NOMO-1 treated with dmso at 0.1 percent for 144 hours (cell line): Measurements from ENCODE around the gene SRBD1.

Source experiments
- DNase-seq: peaks from one replicate; lab custom pipeline; 2025; ENCODE audit not compliant: unreplicated experiment; lab: John Stamatoyannopoulos, UW

The SRBD1 gene

DNA sequence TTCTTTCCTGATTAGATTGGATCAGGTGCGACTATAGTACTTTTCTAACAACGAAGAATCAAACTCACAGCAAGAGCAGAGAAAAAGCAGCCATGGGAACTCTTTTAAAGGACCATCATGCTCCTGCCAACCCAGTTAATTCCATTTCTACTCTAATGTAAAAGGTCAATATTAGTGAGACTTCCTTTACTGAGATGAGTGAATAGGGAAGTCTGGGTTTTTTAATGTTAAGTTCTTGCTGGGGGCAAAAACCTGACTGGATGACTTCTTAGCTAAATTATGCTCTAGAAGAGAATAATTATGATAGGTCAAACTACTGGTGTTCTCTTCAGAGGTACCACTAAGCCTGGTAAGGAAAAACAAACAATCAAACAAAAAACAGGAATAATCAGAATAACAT lies 8.4 kb downstream of the SRBD1 start:
- no peak for DNase-seq

DNA sequence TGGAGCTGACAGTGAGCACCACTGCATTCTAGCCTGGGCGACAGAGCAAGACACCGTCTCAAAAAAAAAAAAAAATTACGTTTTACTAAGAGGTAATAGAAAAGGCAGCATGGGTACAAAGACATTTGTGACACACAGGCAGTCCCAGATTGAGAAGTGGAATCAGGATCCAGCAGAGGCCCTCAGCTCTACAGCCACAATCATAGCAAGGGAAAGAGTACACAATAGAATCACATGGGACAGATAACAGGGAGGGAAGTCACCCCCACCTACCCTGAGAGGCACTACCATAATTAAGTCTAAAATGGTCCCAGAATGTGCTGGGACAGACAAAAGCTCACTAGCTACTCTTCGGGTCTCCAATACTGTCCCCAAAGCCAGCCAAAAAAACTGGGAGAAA lies 12.5 kb downstream of the SRBD1 start:
- no peak for DNase-seq

GRCh38 chr2:45596761-45597160 lies 14.3 kb downstream of the SRBD1 start:
- no peak for DNase-seq

GRCh38 chr2:45595721-45596435 lies 15.2 kb downstream of the SRBD1 start:
- DNase-seq: no peak

- DNase-seq: no peak
Measured at GRCh38 chr2:45591073-45591472, 20.0 kb downstream of the SRBD1 start.

DNA sequence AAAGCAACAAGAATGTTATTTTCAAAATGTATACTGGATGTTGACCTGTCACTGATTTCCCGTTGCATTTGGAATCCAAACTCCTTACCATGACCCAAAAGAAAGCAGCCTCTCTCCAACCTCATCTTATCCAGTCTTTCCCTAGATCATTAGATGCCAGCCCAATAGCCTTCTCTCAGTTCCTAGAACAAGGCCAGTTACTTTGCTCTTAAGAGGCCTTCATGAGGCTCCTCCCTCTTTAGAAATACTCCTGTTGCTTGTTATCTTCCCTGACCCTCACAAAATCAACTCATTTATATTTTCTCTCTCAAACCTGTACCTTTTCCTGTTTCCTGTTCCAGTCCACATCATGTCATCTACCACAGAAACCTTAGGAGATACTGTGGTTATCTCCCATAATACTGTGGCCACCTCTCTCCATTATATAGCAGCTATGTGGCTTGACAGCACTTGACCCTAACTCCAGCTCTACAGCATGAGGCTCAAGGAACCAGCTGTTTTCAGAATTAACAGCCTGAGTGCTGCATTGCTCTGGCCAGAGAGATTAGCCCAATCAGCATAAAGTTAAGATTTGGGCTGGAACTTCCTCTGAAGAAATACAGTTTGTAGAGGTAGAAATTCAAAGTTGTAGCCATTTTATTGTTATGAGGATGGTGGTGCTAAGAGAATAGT lies 22.8 kb downstream of the SRBD1 start:
- DNase-seq: no peak

DNA sequence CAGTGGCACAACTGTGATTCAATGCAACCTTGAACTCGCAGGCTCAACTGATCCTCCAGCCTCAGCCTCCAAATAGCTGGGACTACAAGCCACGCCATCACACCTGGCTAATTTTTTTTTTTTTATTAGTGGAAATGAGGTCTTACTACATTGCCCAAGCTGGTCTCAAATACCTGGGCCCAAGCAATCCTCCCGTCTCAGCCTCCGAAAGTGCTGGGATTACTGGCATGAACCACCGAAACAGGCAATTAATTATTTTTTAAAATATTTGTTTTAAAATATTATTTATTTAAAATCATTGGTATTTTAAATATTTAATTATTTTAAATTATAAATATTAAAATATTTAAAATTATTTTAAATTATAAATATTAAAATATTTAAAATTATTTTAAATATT lies 24.5 kb downstream of the SRBD1 start:
- no peak for DNase-seq

DNA sequence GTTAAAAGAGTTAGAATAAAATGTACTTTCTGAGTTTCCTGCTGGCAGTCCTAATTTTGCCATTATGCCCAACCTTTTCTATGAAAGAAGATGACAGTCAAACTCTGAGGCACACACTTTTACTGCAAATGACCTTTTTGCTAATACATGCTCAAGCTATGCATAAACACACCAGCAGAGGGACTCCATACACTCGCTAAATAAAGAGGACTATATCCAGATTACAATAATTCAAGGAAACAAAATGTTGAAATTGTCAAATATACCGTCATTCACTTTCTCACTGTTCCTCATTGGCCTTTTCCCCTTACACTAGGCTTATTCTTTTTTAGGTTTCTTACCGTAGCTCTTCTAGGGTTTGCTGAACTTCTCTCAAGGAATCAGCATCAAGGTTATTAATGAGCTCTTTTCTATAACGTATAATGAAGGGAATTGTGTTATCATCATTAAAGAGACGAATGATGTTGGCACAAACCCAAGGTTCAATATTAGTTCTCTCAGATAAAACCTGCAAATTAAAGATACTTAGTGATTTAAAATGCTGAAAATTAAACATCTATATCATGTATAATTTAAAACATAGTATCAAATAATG lies 25.7 kb downstream of the SRBD1 start:
- DNase-seq: peak; percentile 19

DNA sequence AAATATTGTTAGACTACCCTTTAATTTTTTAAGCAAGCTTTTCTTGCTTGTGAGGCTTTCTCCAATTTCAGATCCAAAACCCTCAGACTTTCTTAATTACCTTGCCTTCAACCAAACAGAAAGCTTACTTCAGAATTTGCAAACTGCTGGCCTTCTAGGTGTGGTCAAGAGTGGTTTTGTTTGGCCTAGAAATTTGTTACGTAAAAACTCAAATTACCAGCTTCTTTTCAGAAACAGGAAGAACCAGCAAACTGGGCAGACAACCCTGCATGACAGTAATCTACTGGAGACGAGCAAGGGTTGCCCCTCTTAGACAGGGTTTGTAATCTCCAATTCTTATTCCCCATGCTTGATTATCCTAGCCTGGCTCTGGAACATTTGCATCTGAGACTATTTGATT lies 27.1 kb downstream of the SRBD1 start:
- DNase-seq: peak; percentile 53

GRCh38 chr2:45582522-45582921 lies 28.5 kb downstream of the SRBD1 start:
- DNase-seq: no peak

GRCh38 chr2:45578056-45578843 lies 32.8 kb downstream of the SRBD1 start:
- no peak for DNase-seq

DNA sequence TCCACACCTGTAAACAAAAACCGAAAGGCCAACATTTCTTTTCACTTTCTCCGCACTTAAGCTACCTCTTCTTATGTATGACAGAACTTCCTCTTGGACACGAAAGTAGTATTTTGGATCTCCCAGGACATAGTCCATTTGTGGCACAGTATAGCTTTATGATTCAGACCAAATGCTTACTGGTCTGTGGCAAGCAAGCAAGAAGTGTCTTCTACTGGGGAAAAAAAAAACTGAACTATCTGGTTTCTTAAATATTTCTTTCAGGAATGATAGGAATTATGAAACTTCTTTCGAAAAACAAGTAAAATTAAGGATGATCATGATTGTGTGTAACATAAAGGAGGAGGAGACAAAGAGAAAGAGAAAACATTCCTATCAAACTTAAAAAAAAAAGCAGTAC lies 33.6 kb downstream of the SRBD1 start:
- no peak for DNase-seq

- DNase-seq: no peak
Measured at GRCh38 chr2:45575881-45576280, 35.2 kb downstream of the SRBD1 start.

- no peak for DNase-seq
Measured at GRCh38 chr2:45572979-45573378, 38.1 kb downstream of the SRBD1 start.

GRCh38 chr2:45571940-45572339 lies 39.1 kb downstream of the SRBD1 start:
- DNase-seq: no peak

DNA sequence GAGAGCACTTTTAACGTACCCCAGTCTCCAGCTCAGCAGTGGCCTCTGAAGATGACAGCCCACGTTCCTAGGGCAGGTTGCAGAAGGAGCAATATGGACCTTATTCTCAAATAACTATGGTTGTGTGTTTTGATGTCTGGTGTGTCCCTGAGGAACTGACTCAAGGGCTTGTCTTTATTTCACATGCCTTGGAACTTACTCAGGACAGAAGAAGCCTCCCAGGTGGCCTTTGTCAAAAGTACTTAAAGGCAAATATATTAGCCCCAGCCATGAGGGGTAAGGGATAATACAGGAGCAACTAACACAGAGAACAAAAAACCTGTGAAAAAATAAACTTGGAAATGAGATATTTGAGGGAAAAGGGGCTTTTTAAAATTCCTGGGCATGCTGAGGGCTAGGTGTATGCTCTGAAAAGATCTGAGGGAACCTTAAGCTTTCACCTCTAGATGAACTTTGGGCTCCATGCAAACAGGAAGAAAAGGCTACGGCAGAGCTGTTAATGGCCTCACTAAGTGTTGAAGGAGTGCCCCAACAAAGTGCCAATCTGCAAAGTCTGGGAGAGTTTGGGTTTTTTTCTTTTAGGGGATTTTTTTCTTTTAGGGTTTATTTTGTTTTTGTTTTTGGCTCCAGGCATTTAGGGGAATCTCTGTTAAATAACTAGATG lies 40.3 kb downstream of the SRBD1 start:
- DNase-seq: no peak

DNA sequence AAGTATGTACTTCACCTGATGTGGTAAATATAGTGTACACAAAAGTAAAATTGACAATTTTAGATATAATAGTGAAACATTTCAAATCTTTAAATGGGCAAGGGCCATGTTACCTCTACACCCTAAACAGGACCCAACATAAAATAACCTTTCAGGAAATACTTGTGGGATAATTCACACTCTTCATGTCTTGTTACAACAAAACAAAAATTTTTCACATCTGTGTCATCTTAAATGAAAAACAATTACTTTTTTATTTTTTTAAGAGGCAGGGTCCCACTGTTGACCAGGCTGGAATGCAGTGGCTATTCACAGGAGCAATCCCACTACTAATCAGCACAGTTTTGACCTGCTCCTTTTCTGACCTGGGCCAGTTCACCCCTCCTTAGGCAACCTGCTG lies 42.1 kb downstream of the SRBD1 start:
- DNase-seq: no peak

DNA sequence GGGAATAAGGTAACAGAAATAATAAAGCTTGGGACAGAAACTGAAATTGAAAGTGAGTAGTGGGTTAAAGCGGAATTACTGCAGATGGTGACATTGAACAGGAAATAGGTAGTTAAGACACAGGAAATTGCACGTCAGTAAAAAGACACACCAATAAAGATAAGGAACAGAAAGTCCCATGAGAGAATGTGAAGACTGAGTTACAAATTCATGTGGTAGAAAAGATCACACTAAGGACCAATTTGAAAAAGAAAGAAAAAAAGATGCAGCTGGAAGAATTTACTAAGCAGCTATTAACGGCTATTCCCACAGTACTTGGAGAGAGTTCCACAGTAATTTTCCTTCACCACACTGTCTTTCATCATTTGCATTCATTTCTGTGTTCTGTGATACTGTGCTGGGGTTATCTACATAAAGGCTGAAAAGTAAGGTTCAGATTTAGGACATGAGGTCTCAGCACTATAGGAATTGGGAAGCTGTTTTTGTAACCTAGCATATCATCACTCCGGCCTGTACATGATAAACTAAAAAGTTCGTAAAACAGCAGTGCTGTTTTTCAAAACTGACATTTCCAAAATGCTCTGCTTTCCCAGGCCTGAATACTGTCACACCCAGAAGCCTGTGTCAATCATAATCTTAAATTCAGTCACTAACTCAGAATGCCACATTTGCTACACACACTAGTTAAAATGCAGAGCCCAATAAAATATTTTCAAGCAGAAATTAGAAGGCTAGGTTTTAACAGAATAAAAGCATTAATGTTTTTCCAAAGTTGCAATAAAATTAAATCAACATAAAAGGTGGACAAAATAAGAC lies 42.9 kb downstream of the SRBD1 start:
- DNase-seq: peak; percentile 80

DNA sequence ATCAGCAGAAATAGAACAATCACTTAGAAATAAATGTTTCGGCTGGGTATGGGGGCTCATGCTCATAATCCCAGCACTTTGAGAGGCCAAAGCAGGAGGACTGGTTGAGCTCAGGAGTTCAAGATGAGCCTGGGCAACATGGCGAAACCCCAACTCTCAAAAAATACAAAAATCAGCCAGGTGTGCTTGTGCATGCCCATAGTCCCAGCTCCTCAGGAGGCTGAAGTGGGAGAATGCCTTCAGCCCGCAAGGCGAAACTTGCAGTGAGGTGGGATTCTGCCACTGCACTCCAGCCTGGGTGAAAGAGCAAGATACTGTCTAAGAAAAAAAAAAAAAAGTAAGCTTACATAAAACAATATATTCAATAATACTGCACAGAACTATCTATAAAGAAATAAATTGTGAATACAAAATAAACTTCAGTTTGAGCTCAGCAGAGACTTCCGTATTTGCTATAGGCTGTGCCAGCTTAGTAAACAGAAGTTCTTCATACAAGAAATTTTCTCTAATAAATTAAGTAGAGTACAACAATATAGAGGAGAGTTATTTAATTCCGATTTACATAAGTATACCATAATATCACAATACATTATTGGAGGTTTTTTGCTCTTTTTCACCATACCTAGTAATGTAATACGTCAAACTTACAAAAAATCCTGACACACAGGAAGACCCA lies 43.6 kb downstream of the SRBD1 start:
- peak; percentile 44 for DNase-seq

DNA sequence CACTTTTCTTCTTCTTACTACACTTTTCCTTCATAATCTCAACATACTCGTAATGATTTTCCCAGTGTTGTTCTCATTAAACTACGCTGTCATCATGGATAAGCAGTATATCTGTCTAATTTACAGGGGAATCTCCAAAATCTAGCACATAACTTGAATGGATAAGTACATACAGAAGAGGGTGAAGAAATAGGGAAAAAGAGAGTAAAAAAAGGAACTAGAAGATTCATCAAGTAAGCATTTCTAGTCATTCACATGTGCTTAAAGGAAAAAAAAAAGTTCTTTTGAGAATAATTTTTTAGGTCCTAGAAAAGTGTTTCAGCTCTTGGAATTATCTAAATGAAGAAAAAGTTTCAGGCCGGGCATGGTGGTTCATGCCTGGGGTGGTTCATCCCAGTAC lies 51.6 kb downstream of the SRBD1 start:
- DNase-seq: no peak
